Stimulated activated CD8-positive, alpha-beta memory T cell treated with anti-CD3 and anti-CD28 coated beads, Interleukin-15, amount 100 ng/mL, for 4 hours (primary cell): Measurements from ENCODE around the gene FRMD4A.

Experiments
- DNase-seq, 2 donors: peaks; one replicate each; pipeline ENCODE4 v3.0.0-alpha.2; 2020; ENCODE audit warnings: low read depth in 2 of 2

FRMD4A gene

DNA sequence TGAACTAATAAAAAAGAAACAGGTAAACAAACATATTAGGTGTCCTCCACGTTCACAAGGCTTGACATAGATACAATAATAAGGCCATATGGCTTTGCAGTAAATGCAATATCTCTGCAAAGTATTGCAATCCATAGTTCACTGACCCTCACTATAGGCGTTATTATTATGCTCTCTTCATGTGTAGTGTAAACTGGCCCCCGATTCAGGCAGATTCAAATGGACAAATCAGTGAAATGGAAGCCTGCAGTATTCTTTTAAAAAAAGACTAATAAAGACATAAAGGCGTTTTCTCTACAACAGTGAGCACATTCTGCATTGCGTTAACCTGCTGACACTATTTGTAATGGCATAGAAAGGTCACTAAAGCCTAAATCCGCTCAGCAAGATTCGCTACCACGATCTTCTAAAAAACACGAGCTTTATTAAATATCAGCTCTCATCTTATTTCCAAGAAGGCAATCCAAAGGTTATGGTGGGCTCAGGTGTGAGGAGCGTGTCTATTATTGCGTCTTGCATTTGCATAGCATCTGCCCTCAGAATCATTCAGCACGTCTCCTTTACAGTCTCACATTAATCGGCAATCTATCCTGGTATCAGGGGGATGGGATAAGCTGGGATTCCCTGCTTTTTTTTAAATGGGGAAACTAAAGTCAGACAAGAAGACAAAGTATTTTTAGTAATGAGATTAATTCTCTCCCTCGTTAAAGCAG, 36.2 kb downstream of the FRMD4A start:
- no peak for DNase-seq

DNA sequence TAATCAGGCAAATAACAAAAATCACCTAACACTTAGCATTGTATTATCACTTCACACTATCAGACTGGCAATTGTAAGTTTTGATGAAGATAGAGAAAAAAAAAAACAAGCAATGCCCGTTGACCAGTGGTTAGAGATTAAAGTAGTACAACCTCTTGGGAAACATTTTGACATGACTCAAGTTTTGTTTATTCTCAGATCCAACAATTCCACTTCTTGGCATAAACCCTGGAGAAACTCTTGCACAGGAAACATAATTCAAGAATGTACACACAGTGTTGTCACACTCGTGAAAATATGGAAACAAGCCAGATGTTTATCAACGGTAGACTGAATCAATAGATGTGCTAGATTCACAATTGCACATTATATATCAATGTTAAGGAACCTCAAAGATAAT, 37.2 kb downstream of the FRMD4A start:
- DNase-seq: no peak

DNA sequence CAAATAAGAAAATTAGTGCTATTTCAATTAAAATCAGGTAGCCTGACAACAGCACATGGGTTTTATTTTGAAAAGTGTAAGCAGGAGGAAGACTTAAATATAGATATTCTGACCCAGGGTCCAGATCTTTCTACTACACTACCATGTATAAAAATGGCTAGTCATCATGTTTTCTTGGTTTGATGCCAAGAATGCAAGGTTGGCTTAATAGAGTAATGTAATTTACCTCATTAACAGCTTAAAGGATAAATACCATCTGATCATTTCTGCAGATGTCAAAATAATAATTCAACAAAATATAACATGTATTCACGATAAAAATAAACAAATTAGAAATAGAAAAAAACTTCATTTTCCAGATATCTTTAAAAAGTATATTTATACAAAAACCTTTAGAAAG, 39.4 kb downstream of the FRMD4A start:
- DNase-seq: no peak

DNA sequence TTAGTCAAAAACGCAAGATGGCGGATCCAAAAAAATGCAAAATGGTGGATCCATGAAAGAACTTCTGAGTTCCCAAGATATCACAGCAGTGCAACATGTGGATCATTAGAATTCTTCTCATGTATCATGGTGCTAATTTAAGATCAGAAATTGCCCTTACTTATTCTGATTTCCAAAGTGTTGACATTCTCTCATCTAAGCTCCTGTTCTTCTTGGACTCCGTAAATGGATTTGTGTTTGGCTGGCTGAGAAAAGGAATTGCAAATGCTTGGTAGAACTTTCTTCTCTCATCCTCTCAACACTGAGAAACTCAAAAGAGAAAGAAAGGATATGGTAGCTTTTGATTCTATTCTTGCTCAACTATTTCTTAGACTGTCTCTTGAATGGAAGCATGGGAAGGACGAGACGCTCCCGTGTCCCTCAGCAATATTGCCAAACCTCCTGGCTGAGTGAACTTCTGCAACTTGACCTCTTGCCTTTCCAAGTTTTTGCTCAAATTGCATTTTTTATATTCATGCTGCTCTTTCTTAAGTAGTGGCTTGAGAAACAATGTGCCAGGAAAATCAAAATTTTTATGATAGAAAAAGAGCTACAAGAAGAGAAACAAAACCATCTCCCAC, 44.7 kb downstream of the FRMD4A start:
- no peak for DNase-seq

DNA sequence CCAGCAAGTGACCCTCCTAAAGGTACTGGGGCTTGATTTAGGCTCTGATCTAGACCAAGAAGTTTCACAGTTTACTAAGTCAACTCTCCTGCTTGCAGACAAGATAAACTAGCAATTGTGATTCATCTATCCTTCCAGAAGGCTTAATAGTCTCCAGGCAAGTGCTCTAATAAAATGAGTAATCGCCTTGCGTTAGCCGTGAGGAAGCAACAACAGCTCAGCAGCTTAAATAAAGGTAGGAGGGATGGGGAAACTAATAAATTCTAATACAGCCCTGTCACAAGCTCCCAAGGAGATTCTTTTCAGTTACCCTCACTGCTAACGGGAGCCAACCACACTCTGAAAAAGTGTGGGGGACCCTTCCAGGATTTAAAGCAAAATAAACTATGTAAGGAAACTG, 48.4 kb downstream of the FRMD4A start:
- no peak for DNase-seq

DNA sequence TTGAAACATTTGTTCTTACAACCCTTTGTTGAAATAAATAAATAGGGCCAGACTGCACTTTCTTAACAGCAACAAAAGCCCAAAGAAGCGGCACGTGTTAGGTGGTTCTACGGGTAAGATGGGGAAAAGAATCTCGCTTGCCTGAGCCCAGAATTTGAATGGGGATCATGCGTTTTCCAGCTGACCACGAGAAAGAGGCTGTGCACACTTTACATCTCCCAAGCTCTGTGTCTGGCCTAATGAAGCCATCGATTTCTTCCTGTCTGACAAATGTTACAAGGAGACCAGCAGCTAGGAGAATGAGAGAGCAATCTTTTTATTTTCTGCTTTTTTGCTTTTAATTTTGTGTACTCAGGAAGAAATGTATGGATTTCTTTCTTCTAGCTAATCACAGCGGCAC, 52.2 kb downstream of the FRMD4A start:
- DNase-seq: no peak

DNA sequence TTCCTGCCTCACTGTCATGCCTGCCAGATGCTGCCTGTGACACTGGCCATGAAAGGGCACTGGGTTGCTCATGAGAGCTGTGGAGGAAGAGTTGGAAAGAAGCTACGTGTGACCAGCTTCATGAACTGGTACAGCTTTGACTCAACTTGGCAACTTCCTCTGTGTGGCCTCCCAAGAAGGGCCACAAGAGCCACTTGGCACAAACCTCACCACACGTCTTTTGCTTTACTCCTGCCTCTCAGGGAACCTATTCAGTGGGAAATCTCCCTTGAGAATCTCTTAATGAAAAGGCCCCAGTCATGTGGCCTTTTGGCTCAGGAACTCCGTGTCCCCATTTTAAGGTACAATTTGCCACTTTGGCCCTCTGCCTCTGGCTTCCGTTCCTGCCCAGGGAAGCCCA, 54.5 kb downstream of the FRMD4A start:
- DNase-seq: no peak

DNA sequence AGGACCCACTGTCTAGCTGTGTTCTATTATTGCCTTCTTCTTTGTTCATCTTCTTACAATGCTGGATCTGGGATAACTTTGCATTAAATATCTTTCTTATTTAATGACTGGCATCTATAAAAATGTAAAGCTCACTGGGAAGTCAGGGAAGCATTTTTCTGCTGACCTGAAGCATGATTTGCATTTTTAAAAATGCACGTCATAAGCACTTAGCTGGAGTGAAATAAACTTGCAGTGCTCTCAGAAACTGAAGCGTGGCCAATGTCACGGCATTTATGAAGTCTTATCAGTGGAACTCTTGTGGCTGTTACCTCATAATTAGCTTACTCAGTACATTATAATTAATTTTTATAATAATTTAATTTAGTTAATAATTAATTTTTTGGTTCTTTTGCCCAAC, 59.1 kb downstream of the FRMD4A start:
- no peak for DNase-seq

DNA sequence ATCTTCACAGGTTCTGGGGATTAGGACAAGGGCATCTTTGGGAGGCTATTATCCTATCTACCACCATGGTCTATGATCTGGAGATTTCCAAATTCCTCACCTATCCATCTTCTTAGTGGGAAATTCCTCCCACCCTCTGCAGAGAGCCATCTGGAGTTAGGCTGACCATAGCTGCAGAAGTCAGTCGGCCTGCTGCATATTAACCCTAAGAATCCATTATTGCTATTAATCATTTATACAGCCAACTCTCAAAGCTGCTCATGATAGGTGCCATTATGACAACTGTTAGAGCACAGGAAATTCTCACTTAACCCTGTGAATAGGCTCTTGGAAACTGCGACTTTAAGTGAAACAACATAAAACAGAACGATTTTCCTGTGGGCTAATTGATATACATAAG, 60.4 kb downstream of the FRMD4A start:
- no peak for DNase-seq

DNA sequence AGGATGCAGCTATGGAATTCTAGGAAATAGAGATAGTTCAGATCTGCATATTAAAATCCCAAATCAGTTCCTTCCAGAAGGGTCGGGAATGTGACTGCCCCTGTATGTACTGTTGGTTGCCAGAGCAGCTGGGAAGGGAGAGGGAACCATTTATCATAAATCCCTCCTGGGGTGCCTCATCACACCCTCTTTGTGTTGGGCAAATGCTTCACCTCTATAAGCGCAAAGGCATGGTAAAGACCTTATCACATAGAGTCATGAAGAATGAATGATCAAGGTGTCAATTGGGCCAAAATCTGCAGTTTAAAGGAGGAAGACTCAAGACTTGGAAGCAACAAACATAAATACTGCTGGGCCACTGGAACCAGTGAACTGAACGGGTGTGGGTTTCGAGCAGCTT, 65.0 kb downstream of the FRMD4A start:
- no peak for DNase-seq

DNA sequence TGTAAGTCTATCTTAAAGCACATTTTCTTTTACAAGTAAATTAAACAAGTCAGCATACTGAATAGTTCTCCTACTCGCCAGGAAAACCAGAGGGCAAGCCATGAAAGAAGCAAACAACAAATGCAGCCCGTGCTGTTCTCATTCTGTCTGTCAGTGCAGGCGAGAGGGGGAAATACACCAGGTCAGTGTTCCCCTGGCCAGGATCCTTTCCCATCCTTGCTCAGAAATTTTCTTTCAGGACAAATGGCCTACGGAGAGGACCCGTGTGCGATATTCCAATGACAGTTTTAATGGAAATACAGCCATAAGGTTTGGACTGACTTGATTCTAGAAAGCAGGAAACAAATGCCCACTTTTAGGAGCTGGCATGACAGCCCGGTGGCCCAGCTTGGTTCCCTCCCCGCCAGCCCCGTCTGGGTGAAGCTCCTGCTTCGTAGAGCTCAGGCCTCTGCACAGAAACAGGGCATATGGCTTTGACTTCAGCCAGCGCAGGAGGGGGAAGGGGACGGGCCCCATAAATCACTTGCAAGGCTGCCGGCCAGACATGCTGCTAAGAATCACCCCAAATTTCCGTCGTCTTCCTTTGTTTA, 67.8 kb downstream of the FRMD4A start:
- no peak for DNase-seq

DNA sequence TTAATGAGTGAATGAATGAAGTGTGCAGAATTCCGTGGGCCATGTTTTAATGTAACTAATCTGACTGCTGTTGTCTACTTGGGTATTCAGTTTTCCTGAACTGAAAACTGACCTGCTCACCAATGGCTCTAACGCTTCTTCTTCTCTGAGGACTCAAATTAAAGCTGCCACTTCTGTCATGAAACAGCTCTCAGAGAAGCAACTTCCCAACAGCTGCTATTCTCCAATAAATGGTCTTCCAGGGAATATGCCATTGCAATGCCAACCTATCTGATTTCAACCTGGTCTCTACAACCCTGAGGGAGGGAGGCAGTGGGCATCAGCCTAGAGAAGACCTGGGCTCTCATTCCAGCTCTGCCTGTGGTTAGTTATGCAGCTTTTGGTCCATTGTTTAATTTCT, 69.4 kb downstream of the FRMD4A start:
- DNase-seq: no peak

DNA sequence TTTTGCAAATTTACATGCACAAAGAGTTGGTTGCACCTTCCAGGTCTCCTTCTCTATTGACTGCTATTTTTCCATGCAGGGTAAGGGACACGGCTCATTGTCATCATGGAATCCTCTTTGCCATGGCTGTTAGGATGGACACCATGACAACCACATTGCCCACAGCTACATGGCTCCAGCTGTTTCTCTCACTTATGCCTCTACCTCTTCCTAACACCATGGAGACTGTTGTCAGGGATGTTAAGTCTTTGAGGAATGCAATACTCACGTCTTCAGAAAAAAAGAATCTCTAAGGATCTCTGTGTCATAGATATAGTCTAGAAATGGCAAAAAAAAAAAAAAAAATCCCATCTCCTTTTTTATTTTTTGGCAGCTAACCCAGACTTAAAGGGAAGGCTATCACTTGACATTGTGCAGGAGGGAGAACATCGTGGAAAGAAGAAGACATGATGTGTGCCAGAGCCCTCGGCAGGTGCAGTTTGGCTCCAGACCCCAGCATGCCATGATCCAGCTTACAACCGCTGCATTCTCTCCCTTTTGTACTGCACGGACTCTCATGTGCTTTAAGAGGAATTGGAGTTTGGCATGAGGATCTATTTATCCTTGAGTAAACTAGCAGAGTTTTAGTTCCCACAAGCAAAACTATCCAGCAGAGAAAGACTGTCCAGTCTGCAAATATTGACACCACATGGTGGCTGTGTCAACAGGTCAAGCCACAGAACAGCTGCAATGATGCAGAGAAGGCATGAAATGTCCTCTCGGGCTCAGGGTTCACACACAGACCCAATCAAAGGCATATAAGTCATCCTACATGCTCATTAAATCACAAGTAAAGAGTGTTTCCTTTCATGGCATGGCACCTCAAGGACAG, 70.8 kb downstream of the FRMD4A start:
- DNase-seq: no peak

DNA sequence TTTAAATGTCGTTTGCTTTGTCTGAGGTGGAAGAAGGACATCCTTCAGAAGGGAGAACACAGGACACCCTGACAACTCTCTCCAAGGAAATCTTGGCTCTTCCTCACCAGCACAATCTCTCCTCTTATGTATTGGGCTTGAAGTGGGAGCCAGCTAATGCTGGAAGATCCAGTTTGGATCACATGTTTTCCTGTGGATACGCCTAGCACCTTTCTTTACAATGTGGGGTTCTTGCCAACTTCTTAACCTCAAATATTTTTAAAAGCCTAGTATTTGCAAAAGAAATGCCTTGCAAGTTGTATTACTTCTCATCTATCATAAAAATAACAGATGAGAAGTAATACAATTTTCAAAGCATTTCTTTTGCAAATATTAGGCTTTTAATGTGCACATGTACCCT, 76.4 kb downstream of the FRMD4A start:
- DNase-seq: no peak

DNA sequence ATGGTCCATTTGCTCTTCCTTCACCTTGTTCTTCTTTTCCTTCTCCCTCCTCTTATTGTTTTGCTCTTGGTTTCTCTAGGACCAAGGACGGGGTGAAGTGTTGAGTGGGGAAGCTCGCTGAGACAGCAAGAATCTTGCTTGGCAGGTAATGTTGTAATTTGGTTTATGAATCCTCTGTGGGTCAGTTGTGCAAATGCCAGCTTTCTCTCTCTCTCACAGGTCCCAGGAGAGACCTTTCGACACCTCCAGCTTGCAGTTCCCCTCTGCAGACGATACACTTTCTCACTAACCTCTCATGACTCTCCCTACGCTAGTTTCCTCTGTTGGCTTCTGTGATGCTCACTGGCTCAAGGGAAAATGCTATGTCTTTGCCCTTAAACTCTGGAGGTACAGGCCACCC, 77.0 kb downstream of the FRMD4A start:
- no peak for DNase-seq

DNA sequence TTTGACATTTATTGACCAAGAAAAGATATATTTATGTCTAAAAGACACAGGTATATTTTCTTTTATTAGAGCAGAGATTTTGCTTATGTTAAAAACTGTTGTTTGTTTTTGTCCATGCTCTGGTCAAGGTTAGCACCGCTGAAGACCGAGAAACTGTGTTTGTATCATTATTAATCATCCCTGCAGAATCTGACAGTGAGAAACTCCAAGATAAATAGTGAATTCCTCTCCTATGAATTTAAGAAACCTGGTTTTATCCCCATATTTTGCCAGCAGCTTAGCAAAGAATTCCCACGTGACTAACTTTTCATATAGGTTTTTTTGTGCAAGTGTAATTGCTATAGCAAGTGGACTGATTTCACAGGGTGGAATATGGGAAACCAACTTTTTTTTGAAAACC, 77.6 kb downstream of the FRMD4A start:
- no peak for DNase-seq

DNA sequence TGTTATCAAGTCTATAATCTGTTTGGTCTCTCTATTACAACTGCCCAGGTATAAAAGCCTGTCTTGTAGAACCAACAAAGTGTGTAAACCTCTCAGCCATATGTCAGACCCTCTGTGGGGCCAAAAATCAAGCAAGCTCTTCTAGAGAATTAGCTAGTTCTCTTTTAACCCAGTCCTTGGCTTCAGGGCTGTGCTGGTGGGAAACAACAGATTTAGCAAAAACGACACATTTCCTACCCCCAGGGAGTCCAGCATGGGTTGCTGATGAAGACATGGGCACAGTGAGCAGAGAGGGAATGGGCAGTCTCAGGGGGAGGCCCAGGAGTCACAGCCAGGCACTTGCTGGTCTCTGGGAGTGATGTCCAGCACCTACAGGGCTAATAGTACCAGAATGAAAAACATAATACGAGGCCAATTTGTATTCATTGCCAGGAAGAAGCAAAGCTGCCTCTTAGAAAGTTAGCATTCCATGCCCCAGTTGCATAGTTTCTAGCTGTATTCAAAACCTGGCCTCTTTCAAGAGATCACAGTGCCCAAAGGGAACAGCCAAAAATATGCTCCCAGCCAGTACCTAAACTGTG, 80.1 kb downstream of the FRMD4A start:
- DNase-seq: no peak

DNA sequence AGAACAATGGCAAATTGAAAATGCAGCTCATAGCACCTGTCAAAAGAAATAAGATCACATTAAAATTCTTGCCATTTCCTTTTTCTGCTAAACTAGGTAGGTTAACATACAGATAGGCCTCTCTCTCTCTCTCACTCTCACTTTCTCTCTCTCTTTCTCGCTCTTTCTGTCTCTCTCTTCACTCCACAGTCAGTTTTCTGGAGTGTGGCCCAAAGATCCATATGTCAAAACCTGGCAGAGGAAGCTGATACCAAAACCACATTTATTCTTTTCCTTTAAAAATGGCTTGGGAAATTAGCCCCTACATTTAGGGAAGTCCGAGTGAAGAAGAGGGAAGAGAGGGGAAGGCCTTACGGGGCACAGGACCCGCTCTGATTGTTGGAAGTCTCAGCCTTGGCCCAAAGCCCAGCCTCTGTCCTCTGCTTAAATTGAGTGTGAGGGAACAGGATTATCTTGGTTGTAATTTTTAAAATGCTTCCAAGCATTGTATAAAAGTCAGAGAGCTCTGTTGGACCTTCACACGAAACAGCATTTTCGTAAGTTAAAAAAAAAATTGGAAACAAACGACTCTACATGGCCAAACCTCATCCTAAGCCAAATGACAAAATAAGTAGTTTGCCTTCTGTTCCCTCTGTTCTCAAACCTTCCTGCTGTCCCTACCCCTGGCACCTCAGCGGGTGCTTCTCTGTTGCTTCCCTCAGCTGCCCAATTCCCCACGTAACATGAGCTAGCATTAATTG, 83.2 kb downstream of the FRMD4A start:
- DNase-seq: no peak

DNA sequence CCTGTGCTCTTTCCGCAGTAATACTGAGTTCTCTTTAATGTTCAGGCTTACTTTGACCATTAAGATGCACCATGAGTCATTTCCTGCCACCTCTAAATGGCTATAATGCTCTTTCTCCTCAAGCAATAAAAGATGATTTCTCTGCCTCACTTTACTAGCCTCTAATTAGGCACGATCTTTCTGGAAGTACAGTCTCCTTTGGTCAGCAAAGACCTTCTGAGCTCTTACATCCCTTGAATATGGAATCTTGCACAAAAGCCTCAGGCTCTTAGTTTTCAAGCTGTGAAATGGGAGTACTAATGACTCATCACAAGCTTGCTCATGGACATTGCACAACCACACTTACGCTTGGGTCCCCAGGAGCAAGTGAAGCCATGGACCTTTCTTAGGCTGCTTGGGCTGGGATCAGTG, 85.9 kb downstream of the FRMD4A start:
- no peak for DNase-seq

DNA sequence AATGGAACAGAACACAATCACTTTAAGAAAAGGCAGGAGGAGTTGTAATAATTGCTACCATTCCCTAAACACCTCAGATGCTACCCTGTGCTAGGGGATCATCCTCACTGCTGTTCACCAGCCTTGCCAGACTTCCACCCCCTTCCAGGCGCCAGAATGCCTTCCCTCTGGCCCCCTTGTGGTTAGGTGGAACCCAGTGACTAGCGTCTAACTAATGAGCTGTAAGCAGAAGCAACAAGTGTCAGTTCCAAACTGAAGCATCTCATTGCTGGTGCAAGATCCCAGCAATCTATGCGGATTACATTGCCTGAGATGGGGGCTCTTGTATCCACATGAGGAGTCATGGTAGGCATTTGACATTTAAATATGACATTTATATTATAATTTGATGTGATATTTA, 86.6 kb downstream of the FRMD4A start:
- DNase-seq: no peak

DNA sequence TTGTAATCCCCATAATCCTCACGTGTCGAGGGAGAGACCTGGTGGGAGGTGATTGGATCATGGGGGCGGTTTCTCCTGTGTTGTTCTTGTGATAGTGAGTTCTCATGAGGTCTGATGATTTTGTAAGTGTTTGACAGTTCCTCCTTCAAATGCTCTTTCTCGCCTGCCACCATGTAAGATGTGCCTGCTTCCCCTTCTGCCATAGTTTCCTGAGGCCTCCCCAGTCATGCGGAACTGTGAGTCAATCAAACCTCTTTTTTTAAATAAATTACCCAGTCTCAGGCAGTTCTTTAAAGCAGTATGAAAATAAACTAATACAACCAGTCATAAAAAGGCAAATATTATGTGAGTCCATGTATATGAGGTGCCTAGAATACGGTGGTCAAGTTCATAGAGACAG, 87.5 kb downstream of the FRMD4A start:
- DNase-seq: no peak

DNA sequence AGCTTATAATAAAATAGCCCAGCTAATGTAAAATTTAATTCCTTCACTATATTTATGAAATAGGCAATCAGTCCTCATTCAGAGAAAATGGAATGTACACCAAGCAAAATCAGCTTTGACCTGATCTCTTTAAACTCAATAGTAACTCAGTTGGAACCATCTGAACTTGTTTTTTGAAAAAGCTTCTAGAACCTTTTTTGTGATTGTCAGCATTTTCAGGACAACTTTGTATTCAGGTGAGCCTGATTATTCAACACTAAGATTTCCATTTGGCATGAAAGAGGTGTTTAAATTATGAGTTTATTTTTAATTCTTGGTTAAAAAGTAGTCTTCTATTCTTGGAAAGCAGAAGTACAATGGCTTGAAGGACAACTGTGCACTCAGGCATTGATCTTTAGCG, 89.5 kb downstream of the FRMD4A start:
- DNase-seq: no peak
